Endothelial cell of umbilical vein (primary cell): Measurements from ENCODE around the gene VPS52. TPM values are rescaled to one million over a fixed set of nuclear protein-coding genes. Genes with fewer than 3 reads are reported as not detected.
A peak's percentile ranks its signal among the peaks of the same experiment; 100 is the strongest.

ENCODE experiments used
- BruUV-seq: library from RNA; stranded (reverse); fragments of 400-500 nt; replicated peaks from 2 replicates; lab custom pipeline; 2021; lab: Mats Ljungman, UMichigan
- CTCF ChIA-PET: fragments of 300-600, 350-600 bp; sonication (Branson Sonifier 250); formaldehyde crosslinking; loops from one replicate; lab custom pipeline; 2021; ENCODE audit warnings: antibody characterized with exemption, inconsistent platforms; lab: Charles Lee
- POLR2A ChIA-PET: fragments of 300-600, 350-600 bp; sonication (Branson Sonifier 250); formaldehyde crosslinking; loops from one replicate; lab custom pipeline; 2021; ENCODE audit warnings: antibody characterized with exemption, inconsistent platforms; lab: Charles Lee
- DNase-seq: peaks from one replicate; pipeline ENCODE4 v3.0.0-alpha.2; 2011; ENCODE audit warnings: low read depth, low spot score
- FAIRE-seq: peaks from 2 replicates; lab custom pipeline; 2011; peaks lifted over from hg19 to GRCh38; lab: Jason Lieb, UNC
- H2AFZ ChIP-seq: 2 replicates; pipeline ENCODE4 v1.6.0; 2012; ENCODE audit warnings: low read depth, low read length, control low read depth, inconsistent platforms
- H3K27ac ChIP-seq: 2 replicates; pipeline ENCODE4 v1.5.1; 2011; ENCODE audit warnings: low read depth, mild to moderate bottlenecking, control low read depth, low read length, moderate library complexity; ENCODE audit not compliant: insufficient read depth
- H3K27me3 ChIP-seq, 2 experiments: 2 replicates each; pipeline versions ENCODE4 v1.6.0 to v1.6.1; 2011; ENCODE audit warnings: low read length in 2 of 2, mixed read lengths in 1 of 2; ENCODE audit not compliant: control insufficient read depth in 2 of 2, insufficient read depth in 2 of 2
- H3K36me3 ChIP-seq, 2 experiments: 2 replicates in 1 of 2; 3 replicates in 1 of 2; pipeline ENCODE4 v1.5.1; 2011; ENCODE audit warnings: low read length in 2 of 2, mild to moderate bottlenecking in 1 of 2, moderate library complexity in 1 of 2; ENCODE audit not compliant: control insufficient read depth in 2 of 2, insufficient read depth in 2 of 2; ENCODE audit errors: extremely low read depth in 1 of 2
- H3K4me1 ChIP-seq: 3 replicates; pipeline ENCODE4 v1.5.1; 2011; ENCODE audit warnings: mild to moderate bottlenecking, low read length; ENCODE audit not compliant: control insufficient read depth, insufficient read depth; ENCODE audit errors: extremely low read depth
- H3K4me2 ChIP-seq: 2 replicates; pipeline ENCODE4 v1.6.1; 2011; ENCODE audit warnings: low read length, control low read depth, mixed read lengths; ENCODE audit not compliant: insufficient read depth
- H3K4me3 ChIP-seq, 3 experiments: fragments of 200-600 bp in 1 of 3; sonication (generic), shearing (Covaris generic) in 1 of 3; replicated peaks in 1 of 3; 2 replicates each; pipeline ENCODE4 v1.5.1; 2011 to 2016; ENCODE audit warnings: control low read depth in 3 of 3, low read length in 3 of 3, mild to moderate bottlenecking in 2 of 3, inconsistent platforms in 1 of 3, low read depth in 1 of 3, moderate library complexity in 1 of 3; ENCODE audit not compliant: insufficient read depth in 1 of 3
- H3K79me2 ChIP-seq: 2 replicates; pipeline ENCODE4 v1.6.0; 2012; ENCODE audit warnings: low read length, inconsistent platforms; ENCODE audit not compliant: control insufficient read depth, insufficient read depth
- H3K9ac ChIP-seq: replicated peaks from 2 replicates; pipeline ENCODE3; 2011; ENCODE audit warnings: low read length, control low read depth; ENCODE audit not compliant: insufficient read depth; ENCODE audit errors: extremely low read depth
- H3K9me1 ChIP-seq: replicated peaks from 3 replicates; pipeline ENCODE4 v1.6.0; 2011; ENCODE audit warnings: mild to moderate bottlenecking, low read length; ENCODE audit not compliant: control insufficient read depth, insufficient read depth; ENCODE audit errors: extremely low read depth
- H3K9me3 ChIP-seq: replicated peaks from 2 replicates; pipeline ENCODE4 v1.5.1; 2012; ENCODE audit warnings: low read length, inconsistent platforms; ENCODE audit not compliant: control insufficient read depth, insufficient read depth
- H4K20me1 ChIP-seq: replicated peaks from 2 replicates; pipeline ENCODE3; 2011; ENCODE audit warnings: mild to moderate bottlenecking, low read length; ENCODE audit not compliant: control insufficient read depth, insufficient read depth; ENCODE audit errors: extremely low read depth
- EZH2 ChIP-seq: IDR thresholded peaks from 2 replicates; pipeline ENCODE4 v1.6.1; 2012; ENCODE audit warnings: borderline replicate concordance, low read depth, mild to moderate bottlenecking, moderate library complexity, low read length, inconsistent platforms; ENCODE audit not compliant: severe bottlenecking
- FOS ChIP-seq: IDR thresholded peaks from 2 replicates; pipeline ENCODE4 v1.6.1; 2011; ENCODE audit warnings: mild to moderate bottlenecking, low read length, moderate library complexity, borderline replicate concordance; ENCODE audit not compliant: insufficient read depth
- GATA2 ChIP-seq: IDR thresholded peaks from 2 replicates; pipeline ENCODE4 v1.7.0; 2011; ENCODE audit warnings: low read depth, mild to moderate bottlenecking, moderate library complexity, mixed read lengths, low read length; ENCODE audit not compliant: insufficient read length, insufficient read depth
- JUN ChIP-seq: IDR thresholded peaks from 2 replicates; pipeline ENCODE4 v1.6.1; 2011; ENCODE audit warnings: borderline replicate concordance, low read depth; ENCODE audit not compliant: insufficient read length, insufficient read depth
- MYC ChIP-seq: IDR thresholded peaks from one replicate; pipeline ENCODE4 v1.6.1; 2011; ENCODE audit warnings: mild to moderate bottlenecking, low read depth, low read length
- POLR2A ChIP-seq: IDR thresholded peaks from 2 replicates; pipeline ENCODE4 v1.6.1; 2012; ENCODE audit warnings: low read depth, mild to moderate bottlenecking, control low read depth, low read length
- POLR2AphosphoS5 ChIP-seq: IDR thresholded peaks from 2 replicates; pipeline ENCODE4 v1.6.1; 2012; ENCODE audit warnings: low read depth, mild to moderate bottlenecking, control low read depth, low read length, moderate library complexity; ENCODE audit not compliant: insufficient read depth
- dilution Hi-C: fragments of 300-500 bp; cut with MboI; formaldehyde crosslinking; loops from one replicate; pipeline ENCODE4 v1.15.0; 2019; ENCODE audit warnings: low sequenced_read_pairs; ENCODE audit not compliant: extremely low pct_ligation_motif_present
- intact Hi-C: fragments of 100-400 bp; cut with micrococcal nuclease; formaldehyde crosslinking; loops from one replicate; pipeline ENCODE4 v1.10.0; 2022
- polyA plus RNA-seq, 4 experiments: library from polyadenylated mRNA; depleted of rRNA in 3 of 4; stranded (reverse) in 3 of 4; unstranded in 1 of 4; fragments of >200 nt; gene quantifications; 2 replicates each; pipeline versions ENCODE4 v1.2.1 to v1.2.3, GENCODE V29; 2011 to 2012; ENCODE audit warnings: missing spikeins in 1 of 4
- total RNA-seq: library from RNA; stranded (reverse); gene quantifications from 2 replicates; pipeline ENCODE4 v1.2.3, GENCODE V29; 2021
- TF ChIP-seq, protein P1 (sequence below): IDR thresholded peaks from 2 replicates; pipeline ENCODE4 v1.6.1; 2011; ENCODE audit not compliant: insufficient read depth, insufficient read length
- TF ChIP-seq, protein P2 (sequence below), 2 donors: IDR thresholded peaks; 1 replicate in 1 of 2; 2 replicates in 1 of 2; pipeline ENCODE4 v1.5.1; 2011; ENCODE audit warnings: low read length in 2 of 2, mild to moderate bottlenecking in 2 of 2, moderate library complexity in 2 of 2, control low read depth in 1 of 2, inconsistent platforms in 1 of 2, low read depth in 1 of 2; ENCODE audit not compliant: insufficient read depth in 1 of 2; ENCODE audit errors: extremely low read depth in 1 of 2

Gene VPS52
- total and polyA plus RNA-seq, 2 donors (not counting 3 experiments of a cell fraction or from before 2014, with no cell fraction given), result 49.2 to 112 TPM

DNA sequence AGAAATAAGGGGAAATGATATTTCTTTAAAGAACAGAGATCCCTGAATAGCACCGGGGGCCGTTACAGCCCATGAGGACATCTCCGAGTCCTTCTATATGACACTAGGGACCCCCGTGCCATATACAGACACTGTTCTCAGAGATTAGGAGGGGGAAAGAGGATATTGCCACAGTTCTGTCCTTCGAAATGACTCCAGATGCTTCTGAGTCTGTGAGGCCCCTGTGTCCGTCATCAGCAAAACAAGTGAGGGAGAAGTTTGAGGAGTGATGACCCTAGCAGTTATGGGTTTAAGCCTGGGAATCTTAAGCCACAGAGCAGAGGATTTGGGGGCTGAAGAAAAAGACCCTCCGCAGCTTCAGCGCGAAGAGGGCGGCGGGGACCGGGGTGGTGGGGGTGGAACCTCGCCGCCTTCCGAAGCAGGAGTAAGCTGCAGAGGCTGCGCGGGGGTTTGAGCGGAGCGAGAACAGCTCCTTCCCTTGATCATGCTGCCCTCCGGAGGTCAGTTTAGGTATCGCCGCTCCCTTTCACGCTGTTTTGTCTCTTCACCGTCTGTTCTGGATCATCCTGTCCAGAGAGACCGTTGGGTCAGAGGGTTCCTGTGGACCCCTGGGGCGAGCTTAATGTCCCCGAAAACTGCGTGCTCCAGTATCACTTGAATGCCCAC, 23.6 kb downstream of the VPS52 start:
- CTCF ChIA-PET, result interaction anchor here (0.6 to 4.5 kb wide), 56 partner anchors 11 to 1751 kb away, joined by 3 to 99 read pairs (median 5); partner anchors contain the start of genes BRD2, HLA-DPA1, HLA-DPB1 and HSD17B8
- Histone ChIP-seq H3K9me3 (no peaks in the 10 kb centered on the region), H3K4me1 (peaks cover 23% of the 10 kb centered on the region), H2AFZ (peak overlapping the region; percentile 81), H3K79me2 (no peaks in the 10 kb centered on the region), H3K4me2 (peak overlapping the region; percentile 91), H3K36me3 (peaks cover 0 to 2% of the 10 kb centered on the region in 2 experiments), H3K27me3 (peaks cover 2 to 6% of the 10 kb centered on the region in 2 experiments), H4K20me1 (no peaks in the 10 kb centered on the region), H3K4me3 (peak overlapping the region; percentile 13 to 51 (median 33)), H3K27ac (peak overlapping the region; percentile 64), H3K9ac (peak overlapping the region; percentile 57), H3K9me1 (no peaks in the 10 kb centered on the region)
- intact Hi-C loops, result loop anchor here (1.0 to 10.0 kb wide), 5 partner anchors 40 to 363 kb away; partner anchors contain the start of gene RING1
- FAIRE-seq (peak; percentile 86), DNase-seq (peak; percentile 89)
- TF ChIP-seq POLR2AphosphoS5, result no peak
- TF ChIP-seq, protein P1, sequence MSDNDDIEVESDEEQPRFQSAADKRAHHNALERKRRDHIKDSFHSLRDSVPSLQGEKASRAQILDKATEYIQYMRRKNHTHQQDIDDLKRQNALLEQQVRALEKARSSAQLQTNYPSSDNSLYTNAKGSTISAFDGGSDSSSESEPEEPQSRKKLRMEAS, result no peak
- no peak for TF ChIP-seq FOS
- TF ChIP-seq, protein P2, sequence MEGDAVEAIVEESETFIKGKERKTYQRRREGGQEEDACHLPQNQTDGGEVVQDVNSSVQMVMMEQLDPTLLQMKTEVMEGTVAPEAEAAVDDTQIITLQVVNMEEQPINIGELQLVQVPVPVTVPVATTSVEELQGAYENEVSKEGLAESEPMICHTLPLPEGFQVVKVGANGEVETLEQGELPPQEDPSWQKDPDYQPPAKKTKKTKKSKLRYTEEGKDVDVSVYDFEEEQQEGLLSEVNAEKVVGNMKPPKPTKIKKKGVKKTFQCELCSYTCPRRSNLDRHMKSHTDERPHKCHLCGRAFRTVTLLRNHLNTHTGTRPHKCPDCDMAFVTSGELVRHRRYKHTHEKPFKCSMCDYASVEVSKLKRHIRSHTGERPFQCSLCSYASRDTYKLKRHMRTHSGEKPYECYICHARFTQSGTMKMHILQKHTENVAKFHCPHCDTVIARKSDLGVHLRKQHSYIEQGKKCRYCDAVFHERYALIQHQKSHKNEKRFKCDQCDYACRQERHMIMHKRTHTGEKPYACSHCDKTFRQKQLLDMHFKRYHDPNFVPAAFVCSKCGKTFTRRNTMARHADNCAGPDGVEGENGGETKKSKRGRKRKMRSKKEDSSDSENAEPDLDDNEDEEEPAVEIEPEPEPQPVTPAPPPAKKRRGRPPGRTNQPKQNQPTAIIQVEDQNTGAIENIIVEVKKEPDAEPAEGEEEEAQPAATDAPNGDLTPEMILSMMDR (IDR thresholded peaks at IDR 0.05; ENCODE audit: extremely low read depth in 1 of 2, insufficient read depth in 1 of 2, low read depth in 1 of 2, low read length in 2 of 2), result peak; percentile 81 to 93
- TF ChIP-seq MYC, result no peak
- TF ChIP-seq POLR2A, result no peak
- no peak for TF ChIP-seq EZH2
- no peak for TF ChIP-seq JUN
- no peak for TF ChIP-seq GATA2
- POLR2A ChIA-PET, result interaction anchor here (0.6 to 2.7 kb wide), 5 partner anchors 24 to 276 kb away, joined by 3 to 12 read pairs (median 7); partner anchors contain the start of genes HSD17B8, RING1, RPS18 and VPS52
- no TSS peak for BruUV-seq
- dilution Hi-C loops, result no loop called here
